H1 (cell line): ENCODE measurements around the gene NKAIN2. TPM values are rescaled to one million over a fixed set of nuclear protein-coding genes. Genes with fewer than 3 reads are reported as not detected.
A peak's percentile ranks its signal among the peaks of the same experiment; 100 is the strongest.

Source experiments
- CTCF ChIA-PET: fragments of 300-600 bp; sonication (Branson Sonifier 250); formaldehyde crosslinking; loops from one replicate; lab custom pipeline; 2021; ENCODE audit not compliant: partially characterized antibody; lab: Charles Lee
- POLR2A ChIA-PET: fragments of 300-600 bp; sonication (Branson Sonifier 250); formaldehyde crosslinking; loops from one replicate; lab custom pipeline; 2021; ENCODE audit warnings: inconsistent platforms; ENCODE audit not compliant: partially characterized antibody; lab: Charles Lee
- DNase-seq, 2 experiments: peaks; one replicate each; pipeline versions ENCODE4 v3.0.0 to v3.0.0-alpha.2; 2010 to 2022; ENCODE audit warnings: low spot score in 2 of 2, low read depth in 1 of 2, mixed read lengths in 1 of 2
- FAIRE-seq: peaks from 2 replicates; lab custom pipeline; 2011; peaks lifted over from hg19 to GRCh38; lab: Jason Lieb, UNC
- H2AFZ ChIP-seq: 2 replicates; pipeline ENCODE4 v1.8.1; 2012; ENCODE audit warnings: low read length, inconsistent platforms
- H2AK5ac ChIP-seq: 2 replicates; pipeline ENCODE4 v1.6.1; 2013; ENCODE audit warnings: low read depth, low read length
- H2BK120ac ChIP-seq: replicated peaks from 2 replicates; pipeline ENCODE3; 2013; ENCODE audit warnings: low read depth, low read length, inconsistent platforms
- H2BK12ac ChIP-seq: 2 replicates; pipeline ENCODE4 v1.6.1; 2013; ENCODE audit warnings: low read depth, low read length
- H2BK15ac ChIP-seq: 2 replicates; pipeline ENCODE4 v1.6.1; 2013; ENCODE audit warnings: low read length
- H2BK20ac ChIP-seq: 2 replicates; pipeline ENCODE4 v1.6.1; 2013; ENCODE audit warnings: low read length
- H2BK5ac ChIP-seq: 2 replicates; pipeline ENCODE4 v1.6.1; 2013; ENCODE audit warnings: low read depth, low read length
- H3K14ac ChIP-seq: 2 replicates; pipeline ENCODE4 v1.6.1; 2013; ENCODE audit warnings: inconsistent platforms; ENCODE audit not compliant: insufficient read length
- H3K18ac ChIP-seq: 2 replicates; pipeline ENCODE4 v1.6.1; 2013; ENCODE audit warnings: low read length; ENCODE audit errors: extremely low read depth
- H3K23ac ChIP-seq: 2 replicates; pipeline ENCODE4 v1.6.1; 2013; ENCODE audit warnings: inconsistent platforms; ENCODE audit not compliant: insufficient read length
- H3K23me2 ChIP-seq: 2 replicates; pipeline ENCODE4 v1.6.1; 2013; ENCODE audit warnings: low read depth, low read length
- H3K27ac ChIP-seq: 2 replicates; pipeline ENCODE4 v1.6.1; 2011; ENCODE audit warnings: low read depth, low read length, inconsistent platforms
- H3K27me3 ChIP-seq, 4 experiments: replicated peaks in 1 of 4; 1 replicate in 1 of 4; 2 replicates in 3 of 4; pipeline versions ENCODE4 v1.6.1 to v1.8.1; 2011 to 2013; ENCODE audit warnings: low read length in 3 of 4, mild to moderate bottlenecking in 3 of 4, inconsistent platforms in 2 of 4, mixed read lengths in 2 of 4, moderate library complexity in 1 of 4; ENCODE audit not compliant: control insufficient read depth in 3 of 4, insufficient read depth in 3 of 4; ENCODE audit errors: extremely low read depth in 1 of 4
- H3K36me3 ChIP-seq, 4 experiments: 2 replicates each; pipeline versions ENCODE4 v1.6.1 to v1.8.1; 2011 to 2013; ENCODE audit warnings: mild to moderate bottlenecking in 4 of 4, low read length in 3 of 4, moderate library complexity in 2 of 4, control low read depth in 1 of 4, inconsistent platforms in 1 of 4; ENCODE audit not compliant: insufficient read depth in 4 of 4, control insufficient read depth in 2 of 4
- H3K4ac ChIP-seq: replicated peaks from 2 replicates; pipeline ENCODE3; 2013; ENCODE audit warnings: low read length, low read depth, mixed read lengths, inconsistent platforms; ENCODE audit not compliant: insufficient read length
- H3K4me1 ChIP-seq, 4 experiments: replicated peaks in 1 of 4; 1 replicate in 1 of 4; 2 replicates in 3 of 4; pipeline versions ENCODE4 v1.6.1 to v1.8.1; 2011 to 2013; ENCODE audit warnings: low read length in 3 of 4, inconsistent platforms in 2 of 4, mixed read lengths in 1 of 4; ENCODE audit not compliant: insufficient read depth in 4 of 4, control insufficient read depth in 3 of 4
- H3K4me2 ChIP-seq, 2 experiments: 2 replicates each; pipeline versions ENCODE4 v1.6.1 to v1.8.1; 2011 to 2013; ENCODE audit warnings: low read depth in 2 of 2, low read length in 2 of 2, control low read depth in 1 of 2, inconsistent platforms in 1 of 2, mild to moderate bottlenecking in 1 of 2; ENCODE audit not compliant: insufficient read depth in 1 of 2
- H3K4me3 ChIP-seq, 4 experiments: fragments of 200-600, 300-600 bp in 1 of 4; sonication (generic), shearing (Covaris generic), sonication (Bioruptor Twin) in 1 of 4; 2 replicates each; pipeline versions ENCODE4 v1.5.1 to v1.8.1; 2011 to 2016; ENCODE audit warnings: low read length in 4 of 4, low read depth in 3 of 4, control low read depth in 2 of 4, inconsistent platforms in 2 of 4, mild to moderate bottlenecking in 2 of 4, mixed read lengths in 1 of 4, moderate library complexity in 1 of 4; ENCODE audit not compliant: insufficient read depth in 2 of 4; ENCODE audit errors: extremely low read depth in 1 of 4
- H3K56ac ChIP-seq: replicated peaks from 2 replicates; pipeline ENCODE3; 2013; ENCODE audit warnings: low read depth, mild to moderate bottlenecking, mixed read lengths, low read length, inconsistent platforms; ENCODE audit not compliant: insufficient read length
- H3K79me1 ChIP-seq: 2 replicates; pipeline ENCODE4 v1.6.1; 2013; ENCODE audit warnings: low read depth, low read length, control low read depth
- H3K79me2 ChIP-seq, 2 experiments: 2 replicates each; pipeline versions ENCODE4 v1.6.1 to v1.8.1; 2012 to 2013; ENCODE audit warnings: low read length in 2 of 2, mild to moderate bottlenecking in 2 of 2, inconsistent platforms in 1 of 2; ENCODE audit not compliant: insufficient read depth in 2 of 2, control insufficient read depth in 1 of 2
- H3K9ac ChIP-seq, 4 experiments: replicated peaks in 1 of 4; 1 replicate in 1 of 4; 2 replicates in 3 of 4; pipeline versions ENCODE4 v1.6.1 to v1.8.1; 2011 to 2013; ENCODE audit warnings: low read depth in 3 of 4, low read length in 3 of 4, control low read depth in 2 of 4, mild to moderate bottlenecking in 2 of 4, moderate library complexity in 2 of 4, inconsistent platforms in 1 of 4; ENCODE audit errors: extremely low read depth in 1 of 4
- H3K9me3 ChIP-seq, 2 experiments: 2 replicates each; pipeline versions ENCODE4 v1.6.1 to v1.8.1; 2012 to 2013; ENCODE audit warnings: mild to moderate bottlenecking in 2 of 2, moderate library complexity in 2 of 2, control low read depth in 1 of 2, inconsistent platforms in 1 of 2, low read depth in 1 of 2, low read length in 1 of 2, mixed read lengths in 1 of 2; ENCODE audit not compliant: insufficient read depth in 2 of 2
- H4K20me1 ChIP-seq, 2 experiments: replicated peaks in 1 of 2; 2 replicates each; pipeline versions ENCODE3 to v1.8.1; 2011 to 2013; ENCODE audit warnings: inconsistent platforms in 2 of 2, low read length in 2 of 2, mild to moderate bottlenecking in 1 of 2; ENCODE audit not compliant: insufficient read depth in 2 of 2, control insufficient read depth in 1 of 2
- H4K5ac ChIP-seq: 2 replicates; pipeline ENCODE4 v1.6.1; 2013; ENCODE audit warnings: low read length, low read depth, mixed read lengths, inconsistent platforms; ENCODE audit not compliant: insufficient read length
- H4K8ac ChIP-seq: 2 replicates; pipeline ENCODE4 v1.8.0; 2013; ENCODE audit warnings: mild to moderate bottlenecking, moderate library complexity, low read length, inconsistent platforms; ENCODE audit not compliant: insufficient read depth; ENCODE audit errors: extremely low read depth
- H4K91ac ChIP-seq: replicated peaks from 2 replicates; pipeline ENCODE3; 2013; ENCODE audit warnings: low read length, mixed read lengths, inconsistent platforms; ENCODE audit not compliant: insufficient read length
- RAD21 ChIP-seq, 2 experiments: IDR thresholded peaks in 1 of 2; conservative IDR thresholded peaks in 1 of 2; 2 replicates each; pipeline ENCODE4 v1.6.1; 2011; ENCODE audit warnings: low read depth in 2 of 2, low read length in 2 of 2, improper control_type of control experiment in 1 of 2, inconsistent platforms in 1 of 2, mild to moderate bottlenecking in 1 of 2, moderate library complexity in 1 of 2
- SIN3A ChIP-seq, 2 experiments: IDR thresholded peaks in 1 of 2; conservative IDR thresholded peaks in 1 of 2; 2 replicates each; pipeline ENCODE4 v1.6.1; 2011 to 2012; ENCODE audit warnings: low read length in 2 of 2, improper control_type of control experiment in 1 of 2, low read depth in 1 of 2, mild to moderate bottlenecking in 1 of 2
- WGBS, 2 experiments: shearing (Covaris generic) in 1 of 2; methylation state at CpG; one replicate each; pipeline versions ENCODE4 v1.1.6 to v1.1.7; 2013 to 2015; ENCODE audit warnings: low lambda C conversion rate in 2 of 2, mixed read lengths in 2 of 2, inconsistent platforms in 1 of 2, low coverage in 1 of 2, missing lambda C conversion rate in 1 of 2; ENCODE audit not compliant: insufficient replicate concordance in 2 of 2, insufficient coverage in 1 of 2, insufficient read length in 1 of 2; ENCODE audit errors: extremely low coverage in 1 of 2, missing lambda C conversion rate in 1 of 2; 5-methylcytosine and 5-hydroxymethylcytosine counted together
- polyA plus RNA-seq, 7 experiments: library from polyadenylated mRNA; depleted of rRNA in 3 of 7; stranded (reverse) in 5 of 7; unstranded in 2 of 7; fragments of >200 nt in 5 of 7; fragments of 200-250 nt in 2 of 7; gene quantifications; 1 replicate in 5 of 7; 2 replicates in 1 of 7; 4 replicates in 1 of 7; pipeline versions ENCODE4 v1.2.1 to v1.2.3, GENCODE V29; 2011 to 2013; ENCODE audit warnings: missing spikeins in 2 of 7, mixed read lengths in 2 of 7
- total RNA-seq: library from RNA; stranded (reverse); fragmentation: NEBNext Ultra II Directional; extraction: Animal tissue kit (Norgen Biotek cat#: 25700); gene quantifications from 2 replicates; pipeline ENCODE4 v1.2.1, GENCODE V29; 2021
- TF ChIP-seq, protein P1 (sequence below), 3 experiments: IDR thresholded peaks; 1 replicate in 2 of 3; 2 replicates in 1 of 3; pipeline versions ENCODE4 v1.5.1 to v1.6.1; 2011; ENCODE audit warnings: low read length in 3 of 3, mild to moderate bottlenecking in 3 of 3, inconsistent platforms in 2 of 3, low read depth in 1 of 3, moderate library complexity in 1 of 3; ENCODE audit not compliant: insufficient read depth in 1 of 3; ENCODE audit errors: control extremely low read depth in 1 of 3

The NKAIN2 gene
- total and polyA plus RNA-seq, 2 of the 8 experiments (the other 6 are each of a cell fraction or from before 2014, with no cell fraction given) = 0.20 to 0.34 TPM

DNA sequence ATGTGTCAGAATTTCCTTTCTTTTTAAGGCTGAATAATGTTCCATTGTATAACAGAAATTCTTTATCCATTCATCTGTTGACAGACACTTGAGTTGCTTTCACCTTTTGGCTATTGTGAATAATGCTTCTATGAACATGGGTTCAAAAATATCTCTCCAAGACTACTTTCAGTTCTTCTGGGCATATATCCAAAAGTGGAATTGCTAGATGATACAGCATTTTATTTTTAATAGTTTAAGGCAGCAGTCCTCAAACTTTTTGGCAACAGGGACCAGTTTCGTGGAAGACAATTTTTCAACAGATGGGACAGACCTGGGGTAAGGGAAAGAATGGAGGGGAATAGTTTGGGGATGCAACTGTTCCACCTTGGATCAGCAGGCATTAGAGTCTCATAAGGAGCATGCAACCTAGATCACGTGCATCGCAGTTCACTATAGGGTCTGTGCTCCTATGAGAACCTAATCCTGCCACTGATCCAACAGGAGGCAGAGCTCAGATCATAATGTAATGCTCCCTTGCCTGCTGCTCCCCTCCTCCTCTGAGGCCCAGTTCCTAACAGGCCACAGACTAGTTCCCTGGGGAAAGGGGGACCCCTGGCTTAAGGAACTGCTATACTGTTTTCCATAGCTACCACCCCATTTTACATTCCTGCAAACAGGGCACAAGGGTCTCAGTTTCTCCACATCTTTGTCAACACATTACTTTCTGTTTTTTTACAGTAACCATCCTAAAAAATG, 918.6 kb downstream of the NKAIN2 start:
- Histone ChIP-seq H2BK12ac (no peak overlapping the region), H4K20me1 (no peaks in the 10 kb centered on the region), H3K27me3 (no peaks in the 10 kb centered on the region), H4K91ac (no peak overlapping the region), H3K79me2 (no peaks in the 10 kb centered on the region), H3K4me1 (no peaks in the 10 kb centered on the region), H2AK5ac (no peak overlapping the region), H3K23me2 (no peaks in the 10 kb centered on the region), H2AFZ (peak overlapping the region; percentile 59; the same call in 1 of the 2 replicates), H3K23ac (no peak overlapping the region), H4K8ac (no peak overlapping the region), H2BK20ac (no peak overlapping the region), H3K56ac (no peak overlapping the region), H3K4me2 (no peak overlapping the region), H3K27ac (no peak overlapping the region), H3K14ac (no peak overlapping the region), H3K9ac (no peak overlapping the region), H3K79me1 (no peaks in the 10 kb centered on the region), H2BK15ac (no peak overlapping the region), H3K9me3 (peaks cover 0 to 3% of the 10 kb centered on the region in 2 experiments; a peak in 1 of 4 replicates), H3K4ac (no peak overlapping the region), H2BK120ac (no peak overlapping the region), H2BK5ac (no peak overlapping the region), H3K4me3 (no peak overlapping the region), H3K18ac (no peak overlapping the region), H4K5ac (no peak overlapping the region), H3K36me3 (no peaks in the 10 kb centered on the region)
- TF ChIP-seq RAD21 (IDR thresholded peaks at IDR 0.05 in 1 of 2, conservative IDR thresholded peaks at IDR 0.05 in 1 of 2; ENCODE audit: low read depth in 2 of 2, low read length in 2 of 2) (peak; percentile 43 to 47), SIN3A (conservative IDR thresholded peaks at IDR 0.05 in 1 of 2, IDR thresholded peaks at IDR 0.05 in 1 of 2; ENCODE audit: low read depth in 1 of 2, low read length in 2 of 2) (no peak)
- TF ChIP-seq, protein P1, sequence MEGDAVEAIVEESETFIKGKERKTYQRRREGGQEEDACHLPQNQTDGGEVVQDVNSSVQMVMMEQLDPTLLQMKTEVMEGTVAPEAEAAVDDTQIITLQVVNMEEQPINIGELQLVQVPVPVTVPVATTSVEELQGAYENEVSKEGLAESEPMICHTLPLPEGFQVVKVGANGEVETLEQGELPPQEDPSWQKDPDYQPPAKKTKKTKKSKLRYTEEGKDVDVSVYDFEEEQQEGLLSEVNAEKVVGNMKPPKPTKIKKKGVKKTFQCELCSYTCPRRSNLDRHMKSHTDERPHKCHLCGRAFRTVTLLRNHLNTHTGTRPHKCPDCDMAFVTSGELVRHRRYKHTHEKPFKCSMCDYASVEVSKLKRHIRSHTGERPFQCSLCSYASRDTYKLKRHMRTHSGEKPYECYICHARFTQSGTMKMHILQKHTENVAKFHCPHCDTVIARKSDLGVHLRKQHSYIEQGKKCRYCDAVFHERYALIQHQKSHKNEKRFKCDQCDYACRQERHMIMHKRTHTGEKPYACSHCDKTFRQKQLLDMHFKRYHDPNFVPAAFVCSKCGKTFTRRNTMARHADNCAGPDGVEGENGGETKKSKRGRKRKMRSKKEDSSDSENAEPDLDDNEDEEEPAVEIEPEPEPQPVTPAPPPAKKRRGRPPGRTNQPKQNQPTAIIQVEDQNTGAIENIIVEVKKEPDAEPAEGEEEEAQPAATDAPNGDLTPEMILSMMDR (IDR thresholded peaks at IDR 0.05; ENCODE audit: control extremely low read depth in 1 of 3, insufficient read depth in 1 of 3, low read depth in 1 of 3, low read length in 3 of 3) = peak in 1 of 3 experiments; percentile 5; a peak in 1 of 4 replicates
- ChIA-PET CTCF (interaction anchor here (0.8 to 1.1 kb wide), 2 partner anchors 24 to 41 kb away, joined by 3 read pairs; no protein-coding TSS in a partner anchor), POLR2A (no interaction called here)
- DNase-seq (no peak), FAIRE-seq (no peak)
- 86% methylated on average over 3 of the region's 3 CpGs; no CpG with 5 or more reads in 1 of the 2 experiments for WGBS, 2 experiments
